Measurements from ENCODE around the gene MUC4. TPM values are rescaled to one million over a fixed set of nuclear protein-coding genes. Genes with fewer than 3 reads are reported as not detected.
"Not testable (repeated sequence)": the region's sequence is repeated elsewhere in the genome, so short reads cannot be mapped to it uniquely, and the experiment has no call there.

Gene MUC4
- polyA plus RNA-seq, 1 experiment: not detected

GRCh38 chr3:195720831-195721506 is 90.8 kb downstream of the MUC4 start, which contains the start of gene MUC20:
TSS of gene MUC20 (plus strand) at chr3:195720978. CDS start at chr3:195721008, 30 bp downstream.
- POLR2A ChIA-PET; H3K27me3 ChIP-seq (ENCODE audit: control insufficient read depth, insufficient read depth, low read length); DNase-seq (ENCODE audit: low read depth); H3K36me3 ChIP-seq (ENCODE audit: control insufficient read depth, insufficient read depth, low read length); H3K4me3 ChIP-seq (ENCODE audit: low read depth, low read length): not testable (repeated sequence)
- CTCF ChIA-PET: interaction anchor here (0.7 to 1.4 kb wide), 2 partner anchors 13 to 139 kb away, joined by 3 to 5 read pairs; no protein-coding TSS in a partner anchor

- POLR2A ChIA-PET: not testable (repeated sequence)
Measured at GRCh38 chr3:195719514-195720254, 92.0 kb downstream of the MUC4 start.

GRCh38 chr3:195718477-195718984 is 93.2 kb downstream of the MUC4 start:
- peaks cover 6% of the 10 kb centered on the region for H3K27me3 ChIP-seq (ENCODE audit: control insufficient read depth, insufficient read depth, low read length)
- POLR2A ChIA-PET: no interaction called here
- no peak overlapping the region for H3K4me3 ChIP-seq (ENCODE audit: low read depth, low read length)
- CTCF ChIA-PET: interaction anchor here (0.8 kb wide), 1 partner anchor 140 kb away, joined by 3 read pairs; no protein-coding TSS in a partner anchor
- no peak for DNase-seq (ENCODE audit: low read depth)
- no peaks in the 10 kb centered on the region for H3K36me3 ChIP-seq (ENCODE audit: control insufficient read depth, insufficient read depth, low read length)
- no peak for TF ChIP-seq CTCF (IDR thresholded peaks at IDR 0.05; ENCODE audit: insufficient read depth, low read depth, low read length)

More at GRCh38 chr3:195719514-195720254, 92.0 kb downstream of the MUC4 start:
- not testable (repeated sequence) for H3K27me3 ChIP-seq (ENCODE audit: control insufficient read depth, insufficient read depth, low read length); H3K4me3 ChIP-seq (ENCODE audit: low read depth, low read length); DNase-seq (ENCODE audit: low read depth); H3K36me3 ChIP-seq (ENCODE audit: control insufficient read depth, insufficient read depth, low read length)
- CTCF ChIA-PET: interaction anchor here (1.2 to 1.4 kb wide), 2 partner anchors 12 to 100 kb away, joined by 4 to 5 read pairs; no protein-coding TSS in a partner anchor

GRCh38 chr3:195717852-195718476 is 93.8 kb downstream of the MUC4 start:
- peaks cover 6% of the 10 kb centered on the region for H3K27me3 ChIP-seq (ENCODE audit: control insufficient read depth, insufficient read depth, low read length)
- ChIA-PET CTCF (interaction anchor here (0.8 to 1.8 kb wide), 3 partner anchors 10 to 141 kb away, joined by 3 to 6 read pairs (median 4); no protein-coding TSS in a partner anchor), POLR2A (no interaction called here)
- DNase-seq (ENCODE audit: low read depth): no peak
- no peak overlapping the region for H3K4me3 ChIP-seq (ENCODE audit: low read depth, low read length)
- TF ChIP-seq CTCF (IDR thresholded peaks at IDR 0.05; ENCODE audit: insufficient read depth, low read depth, low read length): no peak
- no peaks in the 10 kb centered on the region for H3K36me3 ChIP-seq (ENCODE audit: control insufficient read depth, insufficient read depth, low read length)

- no peak for DNase-seq (ENCODE audit: low read depth)
- ChIA-PET POLR2A (no interaction called here), CTCF (interaction anchor here (1.2 to 1.8 kb wide), 2 partner anchors 9 to 133 kb away, joined by 4 to 6 read pairs; no protein-coding TSS in a partner anchor)
- H3K4me3 ChIP-seq (ENCODE audit: low read depth, low read length): no peak overlapping the region
- H3K36me3 ChIP-seq (ENCODE audit: control insufficient read depth, insufficient read depth, low read length): no peaks in the 10 kb centered on the region
- peaks cover 6% of the 10 kb centered on the region for H3K27me3 ChIP-seq (ENCODE audit: control insufficient read depth, insufficient read depth, low read length)
- no peak for TF ChIP-seq CTCF (IDR thresholded peaks at IDR 0.05; ENCODE audit: insufficient read depth, low read depth, low read length)
Measured at GRCh38 chr3:195717416-195717815, 94.3 kb downstream of the MUC4 start.

All from BJ (cell line).